Measurements from ENCODE around the gene TOMM6. TPM values are rescaled to one million over a fixed set of nuclear protein-coding genes. Genes with fewer than 3 reads are reported as not detected.

Gene TOMM6
- total and polyA plus RNA-seq, 3 donors from 2014 or later = 168 to 233 (median 172) TPM

DNA sequence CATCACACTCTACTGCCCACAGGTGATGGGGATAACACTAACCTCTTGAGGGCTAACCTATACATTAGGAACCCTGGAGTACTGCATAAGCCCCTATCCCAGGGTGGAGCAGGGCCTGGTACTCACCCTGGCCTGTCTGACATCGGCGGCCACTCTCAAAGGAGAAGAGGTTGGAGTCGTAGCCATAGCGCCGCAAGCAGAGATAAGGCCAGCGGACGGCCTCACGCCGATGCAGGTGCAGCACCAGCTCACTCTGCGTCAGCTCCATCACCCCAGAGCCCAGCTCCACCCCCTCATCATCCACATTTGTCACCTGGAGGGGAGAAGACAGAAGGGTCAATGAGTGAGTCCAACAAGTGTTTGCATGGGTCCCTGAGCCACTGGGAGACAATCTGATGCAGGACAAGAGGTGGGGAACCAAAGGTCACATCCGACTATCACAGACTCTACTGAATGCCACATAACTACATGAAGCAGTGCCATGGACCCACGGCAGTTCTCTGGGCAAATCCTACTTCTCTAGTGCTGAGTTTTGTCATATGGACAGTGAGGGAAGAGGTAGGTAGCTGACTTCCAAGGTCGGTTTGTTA lies 12.1 kb upstream of the TOMM6 start:
- Histone ChIP-seq H3K27me3 (no peaks in the 10 kb centered on the region), H3K36me3 (ENCODE audit: low read depth, missing control alignments) (no peaks in the 10 kb centered on the region), H3K4me3 (no peak overlapping the region), H3K9me3 (no peaks in the 10 kb centered on the region), H3K27ac (no peak overlapping the region), H3K4me1 (peaks cover 13% of the 10 kb centered on the region)
- TF ChIP-seq, protein P1, sequence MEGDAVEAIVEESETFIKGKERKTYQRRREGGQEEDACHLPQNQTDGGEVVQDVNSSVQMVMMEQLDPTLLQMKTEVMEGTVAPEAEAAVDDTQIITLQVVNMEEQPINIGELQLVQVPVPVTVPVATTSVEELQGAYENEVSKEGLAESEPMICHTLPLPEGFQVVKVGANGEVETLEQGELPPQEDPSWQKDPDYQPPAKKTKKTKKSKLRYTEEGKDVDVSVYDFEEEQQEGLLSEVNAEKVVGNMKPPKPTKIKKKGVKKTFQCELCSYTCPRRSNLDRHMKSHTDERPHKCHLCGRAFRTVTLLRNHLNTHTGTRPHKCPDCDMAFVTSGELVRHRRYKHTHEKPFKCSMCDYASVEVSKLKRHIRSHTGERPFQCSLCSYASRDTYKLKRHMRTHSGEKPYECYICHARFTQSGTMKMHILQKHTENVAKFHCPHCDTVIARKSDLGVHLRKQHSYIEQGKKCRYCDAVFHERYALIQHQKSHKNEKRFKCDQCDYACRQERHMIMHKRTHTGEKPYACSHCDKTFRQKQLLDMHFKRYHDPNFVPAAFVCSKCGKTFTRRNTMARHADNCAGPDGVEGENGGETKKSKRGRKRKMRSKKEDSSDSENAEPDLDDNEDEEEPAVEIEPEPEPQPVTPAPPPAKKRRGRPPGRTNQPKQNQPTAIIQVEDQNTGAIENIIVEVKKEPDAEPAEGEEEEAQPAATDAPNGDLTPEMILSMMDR (IDR thresholded peaks at IDR 0.05) = no peak
- no peak for TF ChIP-seq POLR2A (IDR thresholded peaks at IDR 0.05)
- no peak for DNase-seq
- WGBS, 2 donors = 82 to 85% methylated on average over 13 of the region's 13 CpGs
- intact Hi-C loops (cut with DNase I; ENCODE audit: low total_unique reads) = no loop called here

DNA sequence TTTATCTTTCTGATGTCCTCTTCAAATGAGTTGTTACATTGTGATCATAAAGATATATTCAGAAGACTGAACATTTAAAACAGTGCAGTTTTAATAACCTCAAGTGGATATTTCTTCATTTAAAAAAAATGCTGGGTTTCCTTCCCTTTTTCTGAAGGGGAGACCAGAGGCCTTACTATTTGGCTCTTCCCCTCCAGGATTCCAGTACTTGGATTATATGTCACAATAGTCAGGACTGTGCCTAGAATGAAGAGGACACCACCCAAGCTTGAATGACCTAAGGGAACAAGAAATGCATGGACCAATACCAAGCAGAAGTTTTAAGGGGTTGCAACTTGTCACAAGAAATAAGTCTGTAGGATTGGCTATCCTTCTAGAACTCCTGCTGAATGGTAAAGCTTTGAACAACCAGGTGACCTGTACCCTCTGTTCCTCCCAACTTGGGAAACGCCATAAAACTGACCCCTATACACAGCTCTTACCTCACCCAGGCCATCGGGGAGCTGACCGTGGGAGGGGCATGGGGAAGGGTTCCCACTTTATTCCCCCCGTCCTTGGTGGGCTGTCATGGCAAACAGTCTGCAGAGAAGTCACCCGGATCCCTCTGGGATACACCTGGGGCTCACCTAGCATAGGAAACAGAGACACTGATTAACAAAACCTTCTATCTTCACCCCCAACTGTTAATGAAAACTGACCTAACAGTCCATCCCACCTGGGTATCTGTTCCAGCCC lies 9.8 kb upstream of the TOMM6 start:
- no peak overlapping the region for H3K27ac ChIP-seq
- WGBS, 2 donors = 77 to 79% methylated on average over 5 of the region's 5 CpGs
- intact Hi-C loops (cut with DNase I; ENCODE audit: low total_unique reads) = no loop called here
- no peaks in the 10 kb centered on the region for H3K27me3 ChIP-seq
- no peaks in the 10 kb centered on the region for H3K9me3 ChIP-seq
- TF ChIP-seq POLR2A (IDR thresholded peaks at IDR 0.05) = no peak
- TF ChIP-seq, protein P1 (IDR thresholded peaks at IDR 0.05) = no peak
- H3K4me3 ChIP-seq = no peak overlapping the region
- no peak for DNase-seq
- H3K4me1 ChIP-seq = peaks cover 23% of the 10 kb centered on the region
- H3K36me3 ChIP-seq (ENCODE audit: low read depth, missing control alignments) = no peaks in the 10 kb centered on the region

DNA sequence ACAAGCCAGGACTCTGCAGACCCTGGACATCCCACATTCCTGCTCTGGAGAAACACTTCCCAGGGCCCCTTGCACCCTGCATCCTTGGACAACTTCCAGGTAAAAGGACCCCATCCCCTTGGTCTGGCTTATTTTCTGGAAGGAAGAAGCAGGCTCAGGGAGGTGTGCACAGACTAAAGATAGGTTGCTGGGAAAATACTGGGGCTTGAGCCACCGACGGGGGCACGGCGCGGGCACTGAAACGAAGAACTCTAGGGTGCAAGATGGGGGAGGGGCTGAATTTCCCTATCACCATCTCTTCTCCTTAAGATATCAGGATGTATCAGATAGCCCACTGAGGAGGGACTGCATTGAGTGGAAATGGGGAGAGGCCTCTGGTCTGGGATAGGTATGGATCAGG lies 8.6 kb upstream of the TOMM6 start:
- Histone ChIP-seq H3K36me3 (ENCODE audit: low read depth, missing control alignments) (no peaks in the 10 kb centered on the region), H3K27ac (no peak overlapping the region), H3K27me3 (no peaks in the 10 kb centered on the region), H3K9me3 (no peaks in the 10 kb centered on the region), H3K4me3 (peak overlapping the region; percentile 73 to 81), H3K4me1 (peaks cover 23% of the 10 kb centered on the region)
- TF ChIP-seq, protein P1 (IDR thresholded peaks at IDR 0.05) = no peak
- DNase-seq = no peak
- WGBS, 2 donors = 25 to 39% methylated on average over 6 of the region's 6 CpGs
- intact Hi-C loops (cut with DNase I; ENCODE audit: low total_unique reads) = no loop called here

DNA sequence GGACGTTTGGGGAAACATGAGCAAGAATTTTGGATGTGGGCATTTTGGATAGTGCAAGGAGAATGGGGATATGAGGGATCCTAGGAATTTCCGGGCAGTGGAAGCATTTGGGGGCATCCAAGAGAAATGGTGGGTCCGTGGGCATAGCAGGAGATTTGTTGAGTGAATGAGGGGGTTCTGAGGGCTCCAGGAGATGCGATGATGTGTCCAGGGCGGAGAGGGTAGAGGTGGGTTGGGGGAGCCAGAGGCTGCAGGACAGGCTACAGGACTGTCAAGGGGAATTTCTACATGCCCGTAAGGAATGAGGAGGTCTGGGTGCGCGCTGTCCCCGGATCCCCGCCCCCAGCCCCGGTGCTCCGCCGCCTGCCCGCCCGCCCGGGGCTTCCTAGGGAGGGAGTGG lies 8.2 kb upstream of the TOMM6 start:
- 1 to 3% methylated on average over 10 to 16 of the region's 16 CpGs for WGBS, 2 donors
- DNase-seq = no peak
- TF ChIP-seq, protein P1 (IDR thresholded peaks at IDR 0.05) = no peak
- no peak for TF ChIP-seq POLR2A (IDR thresholded peaks at IDR 0.05)
- Histone ChIP-seq H3K27ac (no peak overlapping the region), H3K27me3 (no peaks in the 10 kb centered on the region), H3K9me3 (no peaks in the 10 kb centered on the region), H3K36me3 (ENCODE audit: low read depth, missing control alignments) (no peaks in the 10 kb centered on the region), H3K4me3 (peak overlapping the region; percentile 73 to 81), H3K4me1 (peaks cover 23% of the 10 kb centered on the region)
- intact Hi-C loops (cut with DNase I; ENCODE audit: low total_unique reads) = no loop called here

All from testis (tissue), 3 donors.